ENCODE data around the gene VAMP5. TPM values are rescaled to one million over a fixed set of nuclear protein-coding genes. Genes with fewer than 3 reads are reported as not detected.

VAMP5 gene
- total RNA-seq, 1 experiment from 2014 or later, result 0.59 TPM

GRCh38 chr2:85588645-85589044, 4.4 kb downstream of the VAMP5 start:
- H2BK20ac ChIP-seq (ENCODE audit: low read depth, low read length, poor library complexity, severe bottlenecking), result no peak overlapping the region
- no peak for TF ChIP-seq CTCF (conservative IDR thresholded peaks at IDR 0.05)
- Mint-ChIP-seq H3K27me3 (ENCODE audit: low read depth) (peaks cover 32% of the 10 kb centered on the region), H3K27ac (no peak overlapping the region), H3K9me3 (no peaks in the 10 kb centered on the region; a peak in 1 of 5 replicates), H3K36me3 (ENCODE audit: insufficient read depth in 1 of 3, low read depth in 3 of 3) (no peaks in the 10 kb centered on the region; a peak in 1 of 7 replicates), H3K4me3 (no peak overlapping the region), H3K4me1 (peaks cover 0 to 2% of the 10 kb centered on the region in 2 experiments; a peak in 1 of 4 replicates)
- no peaks in the 10 kb centered on the region for H3K79me1 ChIP-seq (ENCODE audit: insufficient read depth, low read depth, low read length, poor library complexity, severe bottlenecking)
- WGBS (ENCODE audit: extremely low coverage, insufficient read length, low lambda C conversion rate), result no CpG with 5 or more reads among the region's 4 CpGs
- no peak overlapping the region for H2BK5ac ChIP-seq (ENCODE audit: insufficient read length, low read length)
- no peak overlapping the region for H3K18ac ChIP-seq (ENCODE audit: insufficient read length, low read depth, low read length)
- H3K27ac ChIP-seq (ENCODE audit: insufficient read length, low read depth, low read length), result no peak overlapping the region
- no peak for DNase-seq
- H4K5ac ChIP-seq (ENCODE audit: insufficient read length, low read depth, low read length), result no peak overlapping the region
- no peak overlapping the region for H2BK120ac ChIP-seq (ENCODE audit: low read depth, low read length, poor library complexity, severe bottlenecking)
- no peaks in the 10 kb centered on the region for H3K79me2 ChIP-seq (ENCODE audit: insufficient read depth, low read length)
- H3K9me3 ChIP-seq (ENCODE audit: control insufficient read depth, low read depth, low read length), result no peaks in the 10 kb centered on the region
- no peak overlapping the region for H3K56ac ChIP-seq (ENCODE audit: insufficient read length, low read depth, low read length)
- H4K20me1 ChIP-seq (ENCODE audit: control insufficient read depth, insufficient read depth, insufficient read length), result no peaks in the 10 kb centered on the region
- no peak overlapping the region for H4K8ac ChIP-seq (replicated peaks; ENCODE audit: insufficient read length, low read depth, low read length)
- H3K9ac ChIP-seq (ENCODE audit: extremely low read depth, insufficient read length, low read length), result no peak overlapping the region
- no peak overlapping the region for H3K14ac ChIP-seq (ENCODE audit: insufficient read depth, low read length)
- H3K4me2 ChIP-seq (ENCODE audit: insufficient read depth, insufficient read length, low read length), result no peak overlapping the region
- H3K4me1 ChIP-seq (ENCODE audit: insufficient read depth, low read length), result no peaks in the 10 kb centered on the region; the same call in 1 of the 2 replicates
- H3K23ac ChIP-seq (ENCODE audit: insufficient read length, low read depth, low read length), result no peak overlapping the region
- peaks cover 7% of the 10 kb centered on the region for H3K23me2 ChIP-seq (ENCODE audit: insufficient read length, low read depth, low read length, poor library complexity, severe bottlenecking)
- no peak overlapping the region for H2AK5ac ChIP-seq (ENCODE audit: insufficient read length, low read length)
- H3T11ph ChIP-seq (ENCODE audit: low read length), result no peak overlapping the region
- no peak overlapping the region for H4K91ac ChIP-seq (ENCODE audit: insufficient read length, low read depth, low read length)
- no peak overlapping the region for H2BK15ac ChIP-seq (ENCODE audit: low read depth, low read length)
- H2AFZ ChIP-seq (ENCODE audit: low read length), result no peak overlapping the region
- no peak overlapping the region for H3K4ac ChIP-seq (ENCODE audit: low read depth, low read length)
- peaks cover 5% of the 10 kb centered on the region; the same call in 1 of the 2 replicates for H3K27me3 ChIP-seq (ENCODE audit: insufficient read depth, low read length)
- H2BK12ac ChIP-seq (ENCODE audit: insufficient read length, low read depth, low read length), result no peak overlapping the region

All from H9 (cell line).